Measurements from ENCODE around the gene STRN4.

Gene STRN4

GRCh38 chr19:46719629-46720502 lies 26.4 kb downstream of the STRN4 start:
- no peaks in the 10 kb centered on the region for H3K27me3 ChIP-seq (ENCODE audit: insufficient read depth, low read depth, severe bottlenecking)
- no peak for DNase-seq

GRCh38 chr19:46718934-46719622 lies 27.2 kb downstream of the STRN4 start:
- no peaks in the 10 kb centered on the region for H3K9me3 ChIP-seq (ENCODE audit: severe bottlenecking)
- TF ChIP-seq CTCF (IDR thresholded peaks at IDR 0.05; ENCODE audit: low read depth, low read length), result no peak
- no peak for DNase-seq
- H3K36me3 ChIP-seq, result peaks cover 50% of the 10 kb centered on the region
- H3K27ac ChIP-seq, result no peak overlapping the region
- no peak overlapping the region for H3K4me3 ChIP-seq (ENCODE audit: low read depth, low read length)
- H3K27me3 ChIP-seq (ENCODE audit: insufficient read depth, low read depth, severe bottlenecking), result no peaks in the 10 kb centered on the region

More at GRCh38 chr19:46719629-46720502, 26.4 kb downstream of the STRN4 start:
- Histone ChIP-seq H3K4me3 (ENCODE audit: low read depth, low read length) (no peak overlapping the region), H3K36me3 (peaks cover 57% of the 10 kb centered on the region), H3K27ac (peak overlapping the region; percentile 31), H3K9me3 (ENCODE audit: severe bottlenecking) (no peaks in the 10 kb centered on the region)
- TF ChIP-seq CTCF (IDR thresholded peaks at IDR 0.05; ENCODE audit: low read depth, low read length), result no peak

- H3K27ac ChIP-seq, result peak overlapping the region; percentile 4; the same call in 1 of the 2 replicates
- TF ChIP-seq CTCF (IDR thresholded peaks at IDR 0.05; ENCODE audit: low read depth, low read length), result no peak
- no peaks in the 10 kb centered on the region for H3K27me3 ChIP-seq (ENCODE audit: insufficient read depth, low read depth, severe bottlenecking)
- no peaks in the 10 kb centered on the region for H3K9me3 ChIP-seq (ENCODE audit: severe bottlenecking)
- DNase-seq, result peak; percentile 36
- no peak overlapping the region for H3K4me3 ChIP-seq (ENCODE audit: low read depth, low read length)
- H3K36me3 ChIP-seq, result peaks cover 44% of the 10 kb centered on the region
Observed at GRCh38 chr19:46718157-46718933, 27.9 kb downstream of the STRN4 start.

GRCh38 chr19:46717716-46718143 lies 28.5 kb downstream of the STRN4 start:
- H3K27ac ChIP-seq, result peak overlapping the region; percentile 4; the same call in 1 of the 2 replicates

More at GRCh38 chr19:46717716-46718143, 28.5 kb downstream of the STRN4 start:
- Histone ChIP-seq H3K4me3 (ENCODE audit: low read depth, low read length) (peak overlapping the region; percentile 79), H3K27me3 (ENCODE audit: insufficient read depth, low read depth, severe bottlenecking) (no peaks in the 10 kb centered on the region), H3K9me3 (ENCODE audit: severe bottlenecking) (no peaks in the 10 kb centered on the region), H3K36me3 (peaks cover 38% of the 10 kb centered on the region)
- TF ChIP-seq CTCF (IDR thresholded peaks at IDR 0.05; ENCODE audit: low read depth, low read length), result no peak
- no peak for DNase-seq
